B cell (primary cell): Measurements from ENCODE around the gene DVL1. TPM values are rescaled to one million over a fixed set of nuclear protein-coding genes. Genes with fewer than 3 reads are reported as not detected.

Experiments
- ATAC-seq: fragments of 200-7000 bp; cut with Tn5 transposase; one replicate; pipeline ENCODE4 v1.10.0; 2021; ENCODE audit warnings: low read depth, mild to moderate bottlenecking, moderate number of reproducible peaks, moderate library complexity
- CTCF ChIA-PET: fragments of 350-600 bp; sonication (Branson Sonifier 250); formaldehyde crosslinking; loops from one replicate; lab custom pipeline; 2021; ENCODE audit warnings: antibody characterized with exemption, inconsistent platforms; lab: Charles Lee
- POLR2A ChIA-PET: fragments of 350-600 bp; sonication (Branson Sonifier 250); formaldehyde crosslinking; loops from one replicate; lab custom pipeline; 2021; ENCODE audit warnings: antibody characterized with exemption; lab: Charles Lee
- DNase-seq: peaks from one replicate; pipeline ENCODE4 v3.0.0; 2013
- H2AFZ ChIP-seq: 2 replicates; pipeline ENCODE4 v1.6.1; 2012; ENCODE audit warnings: mild to moderate bottlenecking, low read depth, low read length; ENCODE audit not compliant: insufficient read depth, poor library complexity, severe bottlenecking
- H3K27ac ChIP-seq, 2 donors: 1 replicate in 1 of 2; 2 replicates in 1 of 2; pipeline ENCODE4 v1.5.1; 2012 to 2013; ENCODE audit warnings: low read length in 2 of 2, mild to moderate bottlenecking in 2 of 2, moderate library complexity in 1 of 2
- H3K27me3 ChIP-seq, 4 experiments: fragments of 200-600 bp in 1 of 4; sonication (generic) in 1 of 4; replicated peaks in 1 of 4; 1 replicate in 2 of 4; 2 replicates in 2 of 4; pipeline versions ENCODE4 v1.6.1 to v1.7.0; 2013 to 2016; ENCODE audit warnings: low read length in 3 of 4, mild to moderate bottlenecking in 2 of 4, mixed read lengths in 1 of 4, moderate library complexity in 1 of 4; ENCODE audit not compliant: insufficient read depth in 4 of 4, control insufficient read depth in 3 of 4; ENCODE audit errors: control extremely low read depth in 1 of 4
- H3K36me3 ChIP-seq, 2 experiments: replicated peaks in 1 of 2; 1 replicate in 1 of 2; 2 replicates in 1 of 2; pipeline versions ENCODE4 v1.6.1 to v1.7.1; 2013; ENCODE audit warnings: low read length in 1 of 2; ENCODE audit not compliant: insufficient read depth in 2 of 2, control insufficient read depth in 1 of 2; ENCODE audit errors: control extremely low read depth in 1 of 2, extremely low read depth in 1 of 2
- H3K4me1 ChIP-seq, 2 donors: fragments of 200-600 bp in 1 of 2; sonication (generic) in 1 of 2; 1 replicate in 1 of 2; 2 replicates in 1 of 2; pipeline versions ENCODE4 v1.5.1 to v1.6.1; 2013 to 2017; ENCODE audit warnings: low read length in 2 of 2; ENCODE audit not compliant: control insufficient read depth in 2 of 2, insufficient read depth in 2 of 2
- H3K4me2 ChIP-seq: replicated peaks from 2 replicates; pipeline ENCODE3; 2012; ENCODE audit warnings: mild to moderate bottlenecking, low read depth, low read length; ENCODE audit not compliant: poor library complexity, severe bottlenecking
- H3K4me3 ChIP-seq, 5 experiments: fragments of 200-600 bp in 1 of 5; sonication (generic) in 1 of 5; 1 replicate in 3 of 5; 2 replicates in 2 of 5; pipeline versions ENCODE4 v1.5.1 to v1.7.0; 2011 to 2016; ENCODE audit warnings: low read length in 4 of 5, mild to moderate bottlenecking in 4 of 5, low read depth in 2 of 5, control low read depth in 1 of 5, moderate library complexity in 1 of 5; ENCODE audit not compliant: insufficient read depth in 1 of 5; ENCODE audit errors: control extremely low read depth in 1 of 5, extremely low read depth in 1 of 5
- H3K79me2 ChIP-seq: fragments of 200-600 bp; sonication (generic); one replicate; pipeline ENCODE4 v1.6.0; 2016; ENCODE audit warnings: low read length; ENCODE audit not compliant: control insufficient read depth, insufficient read depth
- H3K9ac ChIP-seq: fragments of 200-600 bp; sonication (generic); 2 replicates; pipeline ENCODE4 v1.6.1; 2017; ENCODE audit warnings: mild to moderate bottlenecking, low read length, moderate library complexity
- H3K9me3 ChIP-seq, 3 donors: one replicate each; pipeline versions ENCODE4 v1.6.1 to v1.7.1; 2013; ENCODE audit warnings: low read length in 2 of 3; ENCODE audit not compliant: control insufficient read depth in 2 of 3, insufficient read depth in 1 of 3; ENCODE audit errors: control extremely low read depth in 1 of 3
- H4K20me1 ChIP-seq: 2 replicates; pipeline ENCODE4 v1.6.0; 2012; ENCODE audit warnings: mild to moderate bottlenecking, low read length; ENCODE audit not compliant: insufficient read depth, control insufficient read depth, poor library complexity, severe bottlenecking
- H3K27ac Mint-ChIP-seq: one replicate; pipeline ENCODE4 v1.8.0; 2021; ENCODE audit warnings: mixed read lengths
- H3K27me3 Mint-ChIP-seq: one replicate; pipeline ENCODE4 v1.8.0; 2021; ENCODE audit warnings: mixed read lengths
- H3K4me1 Mint-ChIP-seq: one replicate; pipeline ENCODE4 v1.8.0; 2021; ENCODE audit warnings: mixed read lengths
- H3K4me3 Mint-ChIP-seq: one replicate; pipeline ENCODE4 v1.8.0; 2021; ENCODE audit warnings: mixed read lengths
- H3K9me3 Mint-ChIP-seq: one replicate; pipeline ENCODE4 v1.8.0; 2022; ENCODE audit warnings: mixed read lengths; ENCODE audit not compliant: insufficient read depth
- CTCF ChIP-seq: fragments of 200-600 bp; IDR thresholded peaks from one replicate; pipeline ENCODE4 v1.8.0; 2022; ENCODE audit warnings: antibody characterized with exemption, mild to moderate bottlenecking
- EZH2 ChIP-seq: IDR thresholded peaks from 2 replicates; pipeline ENCODE4 v1.6.1; 2012; ENCODE audit warnings: borderline replicate concordance, low read depth, mild to moderate bottlenecking, moderate library complexity, low read length; ENCODE audit not compliant: insufficient read depth, poor library complexity, severe bottlenecking
- WGBS: methylation state at CpG from one replicate; pipeline ENCODE4 v1.1.5; 2013; ENCODE audit warnings: missing lambda C conversion rate; ENCODE audit not compliant: insufficient coverage; 5-methylcytosine and 5-hydroxymethylcytosine counted together
- intact Hi-C: fragments of 100-400 bp; cut with micrococcal nuclease; formaldehyde crosslinking; loops from one replicate; pipeline ENCODE4 v1.10.0; 2022
- polyA plus RNA-seq: library from polyadenylated mRNA; depleted of rRNA; stranded (reverse); fragments of >200 nt; gene quantifications from 2 replicates; pipeline ENCODE4 v1.2.3, GENCODE V29; 2012
- total RNA-seq, 2 donors: library from RNA; stranded (reverse); fragments of 120-200 nt in 1 of 2; gene quantifications; 1 replicate in 1 of 2; 2 replicates in 1 of 2; pipeline versions ENCODE4 v1.2.3 to v1.2.4, GENCODE V29; 2013 to 2022

DVL1 gene
- total and polyA plus RNA-seq, 2 donors (not counting 1 experiment from before 2014, with no cell fraction given): 46.1 to 53.5 TPM

GRCh38 chr1:1295154-1295923 lies 53.9 kb downstream of the DVL1 start:
- H3K4me2 ChIP-seq: no peak overlapping the region
- DNase-seq (no peak), ATAC-seq (no peak)
- H3K27me3 Mint-ChIP-seq: no peaks in the 10 kb centered on the region
- CTCF ChIA-PET: interaction anchor here (0.7 to 1.5 kb wide), 3 partner anchors 10 to 263 kb away, joined by 3 to 4 read pairs (median 3); no protein-coding TSS in a partner anchor
- H3K4me1 Mint-ChIP-seq: peaks cover 8% of the 10 kb centered on the region
- POLR2A ChIA-PET: no interaction called here
- H3K4me1 ChIP-seq: peaks cover 0 to 14% of the 10 kb centered on the region in 2 donors
- peaks cover 6% of the 10 kb centered on the region for H4K20me1 ChIP-seq
- H3K79me2 ChIP-seq: no peaks in the 10 kb centered on the region
- no peaks in the 10 kb centered on the region for H3K36me3 ChIP-seq
- intact Hi-C loops: no loop called here
- no peak overlapping the region for H3K27ac ChIP-seq
- H3K9me3 Mint-ChIP-seq: no peaks in the 10 kb centered on the region
- H3K27ac Mint-ChIP-seq: no peak overlapping the region
- no peak overlapping the region for H3K4me3 ChIP-seq
- H2AFZ ChIP-seq: no peak overlapping the region
- no peaks in the 10 kb centered on the region for H3K9me3 ChIP-seq
- 97% methylated on average over 35 of the region's 35 CpGs for WGBS
- no peak overlapping the region for H3K9ac ChIP-seq
- H3K27me3 ChIP-seq: no peaks in the 10 kb centered on the region
- no peak overlapping the region for H3K4me3 Mint-ChIP-seq
- TF ChIP-seq EZH2 (no peak), CTCF (no peak)

- Histone ChIP-seq H3K36me3 (no peaks in the 10 kb centered on the region), H3K27ac (no peak overlapping the region), H3K4me3 (no peak overlapping the region), H3K27me3 (no peaks in the 10 kb centered on the region), H2AFZ (no peak overlapping the region), H3K4me1 (peaks cover 0 to 16% of the 10 kb centered on the region in 2 donors), H4K20me1 (no peaks in the 10 kb centered on the region), H3K9ac (no peak overlapping the region), H3K9me3 (no peaks in the 10 kb centered on the region), H3K4me2 (no peak overlapping the region), H3K79me2 (no peaks in the 10 kb centered on the region)
- CTCF ChIA-PET: interaction anchor here (0.7 to 1.0 kb wide), 2 partner anchors 173 to 262 kb away, joined by 3 read pairs; no protein-coding TSS in a partner anchor
- no peak for TF ChIP-seq CTCF
- no peak for TF ChIP-seq EZH2
- intact Hi-C loops: no loop called here
- no peak overlapping the region for H3K4me3 Mint-ChIP-seq
- ATAC-seq: no peak
- H3K27me3 Mint-ChIP-seq: no peaks in the 10 kb centered on the region
- POLR2A ChIA-PET: no interaction called here
- DNase-seq: no peak
- 96% methylated on average over 55 of the region's 58 CpGs for WGBS
- H3K4me1 Mint-ChIP-seq: peaks cover 11% of the 10 kb centered on the region
- H3K9me3 Mint-ChIP-seq: no peaks in the 10 kb centered on the region
- H3K27ac Mint-ChIP-seq: no peak overlapping the region
Measured at GRCh38 chr1:1294250-1294890, 54.8 kb downstream of the DVL1 start.
